Measurements from ENCODE around the gene SARS1.
"Not testable (repeated sequence)": the region's sequence is repeated elsewhere in the genome, so short reads cannot be mapped to it uniquely, and the experiment has no call there.

The SARS1 gene

DNA sequence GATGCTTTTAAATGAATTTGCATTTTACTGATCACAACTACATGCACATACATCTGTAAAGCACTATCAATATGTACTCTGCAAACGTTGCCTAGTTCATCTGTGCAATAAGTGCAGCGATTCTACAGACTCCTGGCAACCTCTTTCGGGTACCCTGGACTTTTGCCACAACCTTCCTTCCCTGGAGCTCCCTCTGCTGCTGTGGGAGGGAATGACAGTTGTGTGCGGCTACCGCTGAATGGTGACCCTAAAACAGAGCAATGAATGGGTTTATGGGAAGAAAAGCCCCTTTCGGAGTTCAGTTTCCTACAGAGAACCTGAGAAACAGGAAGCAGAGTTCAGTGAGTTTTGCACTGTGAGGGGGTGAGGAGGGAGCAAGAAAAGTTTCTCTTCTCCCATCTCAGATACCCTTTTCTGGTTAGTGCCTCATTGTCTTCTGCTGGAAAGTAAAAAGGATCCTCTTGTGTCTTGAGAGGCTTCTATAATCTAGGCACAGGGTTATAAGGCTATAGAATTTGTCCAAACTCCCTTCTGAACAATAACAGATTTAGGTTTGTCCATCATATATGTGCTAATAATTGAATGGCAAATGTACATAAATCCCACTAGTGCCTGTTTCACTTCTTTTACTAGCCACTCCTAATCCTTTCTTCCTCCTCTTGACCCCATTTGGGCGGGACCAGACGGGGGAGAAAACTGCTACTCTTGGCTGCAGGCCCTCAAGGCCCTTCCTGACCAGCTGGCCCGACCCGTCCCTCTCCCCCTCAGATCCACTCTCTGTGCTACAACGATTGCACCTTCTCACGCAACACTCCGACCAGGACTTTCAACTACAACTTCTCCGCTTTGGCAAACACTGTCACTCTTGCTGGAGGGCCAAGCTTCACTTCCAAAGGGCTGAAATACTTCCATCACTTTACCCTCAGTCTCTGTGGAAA, 19.8 kb upstream of the SARS1 start:
- no peak for DNase-seq

- no peak for DNase-seq
These were observed 16.3 kb upstream of the SARS1 start for GRCh38 chr1:109197158-109198042.

DNA sequence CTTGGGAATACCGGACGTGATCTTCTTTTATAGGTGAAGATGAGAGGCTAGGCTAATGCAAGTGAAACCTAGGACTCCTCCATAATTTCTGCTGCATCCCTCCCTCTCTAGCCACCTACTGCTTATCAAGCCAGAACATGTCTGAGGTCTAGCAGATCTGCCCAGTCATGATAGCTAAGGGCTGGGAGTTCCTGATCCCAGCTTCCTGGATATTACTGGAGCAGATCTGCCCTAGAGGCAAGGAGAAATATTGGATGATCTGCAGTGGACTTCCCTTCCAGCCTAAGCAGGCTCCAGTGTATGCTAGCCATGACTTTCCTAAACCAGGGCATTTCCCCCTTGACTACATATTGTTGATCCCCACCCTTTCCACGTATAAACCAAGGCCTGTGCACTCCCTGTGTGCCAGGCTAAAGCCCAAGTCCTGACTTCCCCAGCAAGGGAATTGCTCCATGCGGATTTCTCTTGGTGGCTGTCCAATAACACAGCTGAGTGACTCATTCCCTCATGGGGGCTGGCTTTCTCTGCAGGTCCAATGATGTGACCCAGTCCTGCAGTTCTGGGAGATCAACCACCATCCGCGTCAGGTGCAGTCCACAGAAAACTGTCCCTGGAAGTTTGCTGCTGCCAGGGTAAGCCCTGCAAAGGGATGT, 15.5 kb upstream of the SARS1 start:
- no peak for DNase-seq

- no peak for DNase-seq
These were observed 15.0 kb upstream of the SARS1 start for GRCh38 chr1:109198745-109199144.

GRCh38 chr1:109199710-109200109, 14.0 kb upstream of the SARS1 start:
- no peak for DNase-seq

- DNase-seq: no peak
These were observed 12.5 kb upstream of the SARS1 start for GRCh38 chr1:109201123-109201703.

GRCh38 chr1:109204484-109204883, 9.2 kb upstream of the SARS1 start:
- DNase-seq: no peak

GRCh38 chr1:109206339-109206738, 7.4 kb upstream of the SARS1 start:
- no peak for DNase-seq

DNA sequence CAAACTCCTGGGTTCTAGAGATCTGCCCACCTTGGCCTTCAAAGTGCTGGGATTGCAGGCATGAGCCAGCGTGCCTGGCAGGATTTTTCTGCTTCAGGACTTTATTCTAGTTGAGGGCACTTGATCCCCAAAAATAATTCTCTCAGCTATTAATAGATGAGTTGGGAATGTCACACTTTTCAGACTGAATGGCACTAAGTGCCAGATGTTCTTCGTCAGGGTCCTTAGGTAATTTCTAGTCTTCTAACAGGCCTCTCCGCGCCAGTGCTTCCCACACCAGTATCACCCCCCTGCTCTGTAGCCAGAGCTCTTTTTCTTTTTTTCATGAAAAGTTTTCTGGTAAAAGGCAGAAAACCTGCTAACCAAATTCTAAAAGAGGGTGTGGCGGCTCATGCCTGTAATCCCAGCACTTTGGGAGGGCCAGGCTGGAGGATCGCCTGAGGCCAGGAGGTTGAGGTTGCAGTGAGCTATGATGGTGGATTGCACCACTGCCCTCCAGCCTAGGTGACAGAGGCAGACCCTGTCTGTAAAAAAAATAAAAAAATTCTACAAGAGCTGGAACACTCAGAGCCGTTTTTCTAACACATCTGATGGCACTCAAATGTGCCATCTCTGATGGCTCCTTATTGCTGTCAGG, 6.1 kb upstream of the SARS1 start:
- no peak for DNase-seq

- DNase-seq: no peak
These were observed 5.3 kb upstream of the SARS1 start for GRCh38 chr1:109208394-109208793.

- DNase-seq: no peak
These were observed 4.8 kb upstream of the SARS1 start for GRCh38 chr1:109208836-109209463.

DNA sequence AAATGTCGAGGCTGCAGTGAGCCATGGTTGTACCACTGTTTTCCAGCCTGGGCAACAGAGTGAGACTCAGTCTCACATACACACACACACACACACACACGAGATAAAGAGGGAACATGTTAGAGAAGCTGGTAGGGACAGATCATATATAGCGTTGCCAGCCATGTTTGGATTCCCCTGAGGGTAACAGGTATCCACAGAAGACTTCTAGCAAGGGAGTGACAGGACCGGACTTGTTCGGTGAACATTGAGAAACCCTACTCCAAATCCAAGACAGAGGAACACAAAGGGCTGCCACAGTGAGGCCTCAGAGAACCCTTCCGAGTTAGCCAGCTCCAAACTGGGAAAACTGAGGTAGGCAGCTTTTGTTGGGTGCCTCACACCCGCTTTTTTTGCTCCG, 3.7 kb upstream of the SARS1 start:
- DNase-seq: no peak

DNA sequence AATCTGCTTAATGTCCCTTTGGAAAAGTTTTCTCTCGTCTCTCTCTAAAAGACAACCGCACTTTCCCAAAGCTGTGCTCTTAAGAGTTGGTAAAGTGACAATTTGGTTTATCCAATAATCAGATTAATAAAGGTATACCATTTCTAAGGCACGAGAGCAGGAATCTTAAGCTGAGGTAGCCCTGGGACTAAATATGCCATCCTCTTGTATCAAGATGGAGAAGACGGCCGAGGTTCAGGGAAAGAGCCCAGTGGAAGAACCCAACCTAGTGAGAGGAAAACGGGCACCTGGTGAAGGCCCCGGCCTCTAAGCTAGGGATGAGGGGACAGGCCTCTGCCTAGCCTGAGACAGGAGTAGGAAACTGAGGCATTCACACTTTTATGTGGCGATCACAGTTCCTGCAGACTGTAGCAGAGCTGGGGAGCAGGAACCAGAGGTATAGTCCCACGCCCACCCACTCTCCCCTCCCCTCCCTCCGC, 334 bp upstream of the SARS1 start:
- DNase-seq: no peak

- peak; percentile 30 to 85 for DNase-seq
These were observed 1.2 kb downstream of the SARS1 start for GRCh38 chr1:109214695-109215623.

DNA sequence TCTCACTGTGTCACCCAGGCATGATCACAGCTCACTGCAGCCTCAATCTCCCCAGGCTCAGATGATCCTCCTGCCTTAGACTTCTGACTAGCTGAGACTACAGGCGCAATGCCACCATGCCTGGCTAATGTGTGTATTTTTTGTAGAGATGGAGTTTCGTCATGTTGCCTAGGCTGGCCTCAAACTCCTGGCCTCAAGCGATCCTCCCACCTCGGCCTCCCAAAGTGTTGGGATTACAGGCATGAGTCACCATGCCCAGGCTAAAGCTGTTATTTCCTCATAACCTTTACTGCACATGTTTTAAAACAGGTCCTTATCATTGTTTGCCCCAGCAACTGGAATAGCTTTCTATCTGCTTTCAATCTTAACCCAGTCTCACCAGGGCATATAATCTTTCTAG, 2.9 kb downstream of the SARS1 start:
- DNase-seq: no peak

DNA sequence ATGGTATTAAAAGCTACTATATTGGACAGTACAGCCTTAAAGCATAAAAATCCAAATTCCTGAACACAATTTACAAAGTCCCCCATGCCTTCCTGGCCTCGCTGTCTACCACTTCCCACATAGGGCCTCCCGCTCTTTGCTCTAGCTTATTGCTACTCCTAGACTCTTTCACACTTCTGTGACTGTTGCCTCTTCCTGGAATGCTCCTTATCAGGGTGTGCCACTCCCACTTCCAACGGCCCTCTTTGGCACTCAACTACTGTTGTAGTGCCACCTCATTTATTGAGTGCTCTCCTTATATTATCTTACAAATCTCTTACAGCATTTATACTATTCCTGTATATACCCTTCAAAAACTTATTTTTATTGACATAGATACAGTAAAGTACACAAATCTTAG, 4.8 kb downstream of the SARS1 start:
- no peak for DNase-seq

- DNase-seq: not testable (repeated sequence)
These were observed 7.5 kb downstream of the SARS1 start for GRCh38 chr1:109221201-109221600.

GRCh38 chr1:109225308-109225707, 11.6 kb downstream of the SARS1 start:
- DNase-seq: no peak

GRCh38 chr1:109225711-109226445, 12.2 kb downstream of the SARS1 start:
- no peak for DNase-seq

- no peak for DNase-seq
These were observed 14.4 kb downstream of the SARS1 start for GRCh38 chr1:109228167-109228566.
